HCT116 (cell line): Measurements from ENCODE around the gene BLNK. TPM values are rescaled to one million over a fixed set of nuclear protein-coding genes. Genes with fewer than 3 reads are reported as not detected.

Source experiments
- ATAC-seq: fragments of 200-7000 bp; cut with Tn5 transposase; 2 replicates; pipeline ENCODE4 v1.9.1; 2020; ENCODE audit warnings: mild to moderate bottlenecking, moderate library complexity
- BruUV-seq: library from RNA; stranded (reverse); fragments of 400-500 nt; replicated peaks from 2 replicates; lab custom pipeline; 2021; lab: Mats Ljungman, UMichigan
- CTCF ChIA-PET: fragments of 300-600 bp; sonication (Branson Sonifier 250); formaldehyde crosslinking; loops from one replicate; lab custom pipeline; 2021; ENCODE audit warnings: antibody characterized with exemption; lab: Charles Lee
- POLR2A ChIA-PET: fragments of 300-600, 350-600 bp; sonication (Branson Sonifier 250); formaldehyde crosslinking; loops from one replicate; lab custom pipeline; 2021; ENCODE audit warnings: antibody characterized with exemption; lab: Charles Lee
- RAD21 ChIA-PET, 2 experiments: fragments of 300-600 bp; sonication (Branson Sonifier 250); formaldehyde crosslinking; loops; one replicate each; lab custom pipeline; 2023; ENCODE audit warnings: low total read pairs in 2 of 2; ENCODE audit not compliant: uncharacterized antibody in 2 of 2, unreplicated experiment in 2 of 2, low non-redundant PET in 1 of 2; lab: Charles Lee
- DNase-seq: peaks from one replicate; pipeline ENCODE4 v3.0.0-alpha.2; 2010; ENCODE audit warnings: low read depth, low spot score
- H2AFZ ChIP-seq: fragments of 200-600 bp; shearing (Covaris generic), sonication (generic); 2 replicates; pipeline ENCODE4 v1.6.1; 2017; ENCODE audit warnings: low read depth, mixed run types, mixed read lengths, antibody characterized with exemption, low read length; ENCODE audit not compliant: poor library complexity, severe bottlenecking
- H3K27ac ChIP-seq: 2 replicates; pipeline ENCODE4 v1.5.1; 2012; ENCODE audit warnings: low read depth, low read length
- H3K27me3 ChIP-seq: fragments of 200-600 bp; sonication (generic); 2 replicates; pipeline ENCODE4 v1.6.1; 2016; ENCODE audit warnings: mixed run types, low read length, mixed read lengths; ENCODE audit not compliant: insufficient read depth
- H3K36me3 ChIP-seq, 2 experiments: fragments of 200-500 bp in 1 of 2; fragments of 200-600 bp in 1 of 2; sonication (Bioruptor generic) in 1 of 2; sonication (generic) in 1 of 2; 2 replicates each; pipeline versions ENCODE4 v1.5.1 to v1.6.1; 2014 to 2016; ENCODE audit warnings: low read length in 2 of 2, inconsistent platforms in 1 of 2, mixed read lengths in 1 of 2, mixed run types in 1 of 2; ENCODE audit not compliant: insufficient read depth in 2 of 2, control insufficient read depth in 1 of 2
- H3K4me1 ChIP-seq, 2 experiments: fragments of 200-600 bp in 1 of 2; sonication (generic) in 1 of 2; 2 replicates each; pipeline versions ENCODE4 v1.5.1 to v1.6.1; 2012 to 2017; ENCODE audit warnings: low read length in 2 of 2, inconsistent platforms in 1 of 2, mild to moderate bottlenecking in 1 of 2, mixed read lengths in 1 of 2, mixed run types in 1 of 2, moderate library complexity in 1 of 2; ENCODE audit not compliant: insufficient read depth in 2 of 2, control insufficient read depth in 1 of 2
- H3K4me2 ChIP-seq: fragments of 200-600 bp; sonication (generic); 2 replicates; pipeline ENCODE4 v1.6.1; 2017; ENCODE audit warnings: mixed run types, low read length, mixed read lengths
- H3K4me3 ChIP-seq, 2 experiments: fragments of 200-600 bp in 1 of 2; sonication (generic) in 1 of 2; replicated peaks in 1 of 2; 2 replicates each; pipeline ENCODE4 v1.5.1; 2011 to 2016; ENCODE audit warnings: low read length in 2 of 2, control low read depth in 1 of 2, low read depth in 1 of 2, mild to moderate bottlenecking in 1 of 2, mixed read lengths in 1 of 2, mixed run types in 1 of 2
- H3K79me2 ChIP-seq: fragments of 200-600 bp; sonication (generic); 2 replicates; pipeline ENCODE4 v1.6.1; 2017; ENCODE audit warnings: mild to moderate bottlenecking, mixed run types, low read length, moderate library complexity, mixed read lengths; ENCODE audit not compliant: insufficient read depth
- H3K9ac ChIP-seq: fragments of 200-600 bp; sonication (generic); 2 replicates; pipeline ENCODE4 v1.6.1; 2016; ENCODE audit warnings: low read length, mixed read lengths
- H3K9me2 ChIP-seq: fragments of 200-600 bp; sonication (generic), shearing (Covaris generic); 2 replicates; pipeline ENCODE4 v1.6.1; 2017; ENCODE audit warnings: mixed run types, mild to moderate bottlenecking, moderate library complexity; ENCODE audit not compliant: insufficient read depth
- H3K9me3 ChIP-seq, 2 experiments: fragments of 200-500 bp in 1 of 2; fragments of 200-600 bp in 1 of 2; sonication (Bioruptor generic) in 1 of 2; sonication (generic) in 1 of 2; 2 replicates each; pipeline ENCODE4 v1.6.1; 2014 to 2017; ENCODE audit warnings: low read length in 2 of 2, mixed read lengths in 2 of 2, inconsistent platforms in 1 of 2, low read depth in 1 of 2, mild to moderate bottlenecking in 1 of 2, mixed run types in 1 of 2, moderate library complexity in 1 of 2; ENCODE audit not compliant: control insufficient read depth in 1 of 2, insufficient read depth in 1 of 2
- H4K20me1 ChIP-seq: fragments of 200-600 bp; sonication (generic), shearing (Covaris generic); 2 replicates; pipeline ENCODE4 v1.6.1; 2017; ENCODE audit warnings: mixed run types, mild to moderate bottlenecking, moderate library complexity; ENCODE audit not compliant: insufficient read depth
- ATF3 ChIP-seq: IDR thresholded peaks from 2 replicates; pipeline ENCODE4 v1.6.1; 2012
- CBX3 ChIP-seq: IDR thresholded peaks from 2 replicates; pipeline ENCODE4 v1.6.1; 2012; ENCODE audit warnings: low read depth
- CEBPB ChIP-seq: IDR thresholded peaks from 2 replicates; pipeline ENCODE4 v1.6.1; 2012; ENCODE audit warnings: low read depth
- CTCF ChIP-seq, 3 experiments: fragments of 200-600 bp in 1 of 3; sonication (generic) in 1 of 3; IDR thresholded peaks in 2 of 3; conservative IDR thresholded peaks in 1 of 3; 2 replicates each; pipeline ENCODE4 v1.5.1; 2012 to 2017; ENCODE audit warnings: low read depth in 2 of 3, low read length in 2 of 3, antibody characterized with exemption in 1 of 3, borderline replicate concordance in 1 of 3, control low read depth in 1 of 3, mild to moderate bottlenecking in 1 of 3, mixed read lengths in 1 of 3, mixed run types in 1 of 3, moderate library complexity in 1 of 3; ENCODE audit not compliant: insufficient read depth in 1 of 3
- EGR1 ChIP-seq: IDR thresholded peaks from 2 replicates; pipeline ENCODE4 v1.6.1; 2012; ENCODE audit warnings: low read depth
- EZH2 ChIP-seq: fragments of 200-600 bp; sonication (generic); IDR thresholded peaks from 2 replicates; pipeline ENCODE4 v1.6.1; 2017; ENCODE audit warnings: antibody characterized with exemption, mixed run types
- EZH2phosphoT487 ChIP-seq: fragments of 200-600 bp; IDR thresholded peaks from 2 replicates; pipeline ENCODE4 v1.6.1; 2018; ENCODE audit warnings: antibody characterized with exemption, borderline replicate concordance
- FOSL1 ChIP-seq: IDR thresholded peaks from 2 replicates; pipeline ENCODE4 v1.6.1; 2012; ENCODE audit warnings: low read depth
- JUND ChIP-seq: IDR thresholded peaks from 2 replicates; pipeline ENCODE4 v1.6.1; 2012
- MAX ChIP-seq: IDR thresholded peaks from 2 replicates; pipeline ENCODE4 v1.6.1; 2012
- POLR2A ChIP-seq: IDR thresholded peaks from 2 replicates; pipeline ENCODE4 v1.7.0; 2011; ENCODE audit warnings: borderline replicate concordance; ENCODE audit not compliant: insufficient read depth, insufficient read length; ENCODE audit errors: extremely low read depth
- RAD21 ChIP-seq: IDR thresholded peaks from 2 replicates; pipeline ENCODE4 v1.6.1; 2012; ENCODE audit warnings: low read depth, mild to moderate bottlenecking
- REST ChIP-seq: IDR thresholded peaks from 2 replicates; pipeline ENCODE4 v1.6.1; 2012; ENCODE audit warnings: low read depth
- SIN3A ChIP-seq: IDR thresholded peaks from 2 replicates; pipeline ENCODE4 v1.6.1; 2012; ENCODE audit warnings: low read depth
- SP1 ChIP-seq: IDR thresholded peaks from 2 replicates; pipeline ENCODE4 v1.6.1; 2012; ENCODE audit warnings: low read depth
- SRF ChIP-seq: IDR thresholded peaks from 2 replicates; pipeline ENCODE4 v1.6.1; 2012; ENCODE audit warnings: low read depth
- YY1 ChIP-seq: IDR thresholded peaks from 2 replicates; pipeline ENCODE4 v1.6.1; 2011; ENCODE audit warnings: low read length, low read depth, moderate library complexity, mild to moderate bottlenecking; ENCODE audit not compliant: insufficient replicate concordance; ENCODE audit errors: extremely low read depth
- ZBTB33 ChIP-seq: IDR thresholded peaks from 2 replicates; pipeline ENCODE4 v1.6.1; 2011; ENCODE audit warnings: mild to moderate bottlenecking, low read length, moderate library complexity; ENCODE audit not compliant: insufficient replicate concordance; ENCODE audit errors: extremely low read depth
- ZFX ChIP-seq: fragments of 450-650 bp; IDR thresholded peaks from 2 replicates; pipeline ENCODE4 v1.6.1; 2017
- ZNF274 ChIP-seq: fragments of 200-500 bp; sonication (Bioruptor generic); IDR thresholded peaks from 2 replicates; pipeline ENCODE4 v1.6.1; 2014; ENCODE audit warnings: mild to moderate bottlenecking, low read depth, low read length, inconsistent platforms
- intact Hi-C: fragments of 100-400 bp; cut with micrococcal nuclease; formaldehyde crosslinking; loops from 2 replicates; pipeline ENCODE4 v1.10.0; 2022
- total RNA-seq: library from RNA; stranded (reverse); gene quantifications from one replicate; pipeline ENCODE4 v1.2.1, GENCODE V29; 2021; ENCODE audit not compliant: unreplicated experiment

The BLNK gene
- total RNA-seq, 1 experiment from 2014 or later: 0.59 TPM

- no peaks in the 10 kb centered on the region for H3K79me2 ChIP-seq
- ChIA-PET POLR2A (no interaction called here), CTCF (no interaction called here), RAD21 (no interaction called here)
- H2AFZ ChIP-seq: no peak overlapping the region
- ATAC-seq (no peak), DNase-seq (no peak)
- no peak for TF ChIP-seq FOSL1
- no peak for TF ChIP-seq POLR2A
- TF ChIP-seq RAD21: no peak
- TF ChIP-seq SP1: no peak
- TF ChIP-seq CTCF (IDR thresholded peaks at IDR 0.05 in 2 of 3, conservative IDR thresholded peaks at IDR 0.05 in 1 of 3; ENCODE audit: borderline replicate concordance in 1 of 3, insufficient read depth in 1 of 3, low read depth in 2 of 3, low read length in 2 of 3): no peak
- no peak for TF ChIP-seq ZNF274
- no peak for TF ChIP-seq EZH2phosphoT487
- no peak for TF ChIP-seq ZBTB33
- no peak for TF ChIP-seq JUND
- TF ChIP-seq CBX3: no peak
- no peak for TF ChIP-seq YY1
- TF ChIP-seq SIN3A: no peak
- no peak for TF ChIP-seq EZH2
- no peak for TF ChIP-seq ATF3
- no peak for TF ChIP-seq REST
- no peak for TF ChIP-seq MAX
- no peak for TF ChIP-seq ZFX
- TF ChIP-seq SRF: no peak
- no peak for TF ChIP-seq EGR1
- TF ChIP-seq CEBPB: no peak
- H3K9me3 ChIP-seq: no peaks in the 10 kb centered on the region
- no peaks in the 10 kb centered on the region for H4K20me1 ChIP-seq
- intact Hi-C loops: no loop called here
- no peaks in the 10 kb centered on the region for H3K4me1 ChIP-seq
- no peaks in the 10 kb centered on the region for H3K9me2 ChIP-seq
- no peak overlapping the region for H3K9ac ChIP-seq
- BruUV-seq: no TSS peak
- no peaks in the 10 kb centered on the region for H3K27me3 ChIP-seq
- no peak overlapping the region for H3K4me2 ChIP-seq
- H3K4me3 ChIP-seq: no peak overlapping the region
- no peak overlapping the region for H3K27ac ChIP-seq
- no peaks in the 10 kb centered on the region for H3K36me3 ChIP-seq
Observed at GRCh38 chr10:96201525-96201924, 69.8 kb downstream of the BLNK start.
